OCI-LY1 (cell line): Measurements from ENCODE around the gene CDHR1.

ENCODE experiments used
- H2AFZ ChIP-seq: fragments of 200-600 bp; sonication (generic), shearing (Covaris generic); 2 replicates; pipeline ENCODE4 v1.6.0; 2014; ENCODE audit warnings: antibody characterized with exemption, mild to moderate bottlenecking, low read length
- H3F3A ChIP-seq: fragments of 200-600 bp; sonication (generic), shearing (Covaris generic); 2 replicates; pipeline ENCODE4 v1.6.0; 2014; ENCODE audit warnings: mild to moderate bottlenecking, antibody characterized with exemption, low read length, moderate library complexity; ENCODE audit not compliant: insufficient read depth
- H3K27ac ChIP-seq: fragments of 200-600 bp; sonication (generic); 2 replicates; pipeline ENCODE4 v1.5.1; 2014; ENCODE audit warnings: low read length, mixed run types, mild to moderate bottlenecking, low read depth; ENCODE audit not compliant: poor library complexity, severe bottlenecking
- H3K27me3 ChIP-seq: fragments of 200-600 bp; sonication (generic); 2 replicates; pipeline ENCODE4 v1.6.0; 2014; ENCODE audit warnings: antibody characterized with exemption, mild to moderate bottlenecking, low read length, moderate library complexity; ENCODE audit not compliant: insufficient read depth
- H3K36me3 ChIP-seq: fragments of 200-600 bp; sonication (generic); 2 replicates; pipeline ENCODE4 v1.6.1; 2014; ENCODE audit warnings: mild to moderate bottlenecking, antibody characterized with exemption, low read length, moderate library complexity, mixed read lengths; ENCODE audit not compliant: insufficient read depth
- H3K4me1 ChIP-seq: fragments of 200-600 bp; sonication (generic); 2 replicates; pipeline ENCODE4 v1.5.1; 2014; ENCODE audit warnings: mild to moderate bottlenecking, low read length, moderate library complexity; ENCODE audit not compliant: insufficient read depth, severe bottlenecking
- H3K4me2 ChIP-seq: fragments of 200-600 bp; sonication (generic), shearing (Covaris generic); 2 replicates; pipeline ENCODE4 v1.6.1; 2014; ENCODE audit warnings: low read length
- H3K4me3 ChIP-seq: fragments of 200-600 bp; sonication (generic); 2 replicates; pipeline ENCODE4 v1.5.1; 2014; ENCODE audit warnings: low read length, low read depth, mild to moderate bottlenecking, mixed read lengths; ENCODE audit not compliant: poor library complexity, severe bottlenecking
- H3K79me2 ChIP-seq: fragments of 200-600 bp; shearing (Covaris generic); 2 replicates; pipeline ENCODE4 v1.6.1; 2016; ENCODE audit warnings: mixed run types, low read length, mixed read lengths; ENCODE audit not compliant: insufficient read depth
- H3K9ac ChIP-seq: fragments of 200-600 bp; sonication (generic), shearing (Covaris generic); 2 replicates; pipeline ENCODE4 v1.6.1; 2014; ENCODE audit warnings: mild to moderate bottlenecking, low read length, mixed read lengths
- H3K9me2 ChIP-seq: fragments of 200-600 bp; sonication (generic), shearing (Covaris generic); 2 replicates; pipeline ENCODE4 v1.6.1; 2014; ENCODE audit warnings: low read depth, mild to moderate bottlenecking, low read length, mixed read lengths
- H3K9me3 ChIP-seq: fragments of 200-600 bp; shearing (Covaris generic); 2 replicates; pipeline ENCODE4 v1.6.1; 2014; ENCODE audit warnings: low read length, mixed read lengths
- H4K20me1 ChIP-seq: fragments of 200-600 bp; sonication (generic), shearing (Covaris generic); 2 replicates; pipeline ENCODE4 v1.6.0; 2016; ENCODE audit warnings: mild to moderate bottlenecking, low read length; ENCODE audit not compliant: insufficient read depth
- CTCF ChIP-seq: fragments of 200-600 bp; sonication (generic), shearing (Covaris generic); IDR thresholded peaks from 2 replicates; pipeline ENCODE4 v1.5.1; 2017; ENCODE audit warnings: mild to moderate bottlenecking, antibody characterized with exemption, low read length, moderate library complexity, mixed read lengths
- EZH2 ChIP-seq: fragments of 200-600 bp; sonication (generic), shearing (Covaris generic); IDR thresholded peaks from 2 replicates; pipeline ENCODE4 v1.8.0; 2017; ENCODE audit warnings: borderline replicate concordance, mixed run types, mild to moderate bottlenecking, antibody characterized with exemption, low read length, moderate library complexity, mixed read lengths

Gene CDHR1

GRCh38 chr10:84181631-84182030 lies 12.7 kb upstream of the CDHR1 start:
- no peaks in the 10 kb centered on the region for H3K9me2 ChIP-seq
- TF ChIP-seq EZH2 (no peak), CTCF (no peak)
- no peak overlapping the region for H3K4me2 ChIP-seq
- H4K20me1 ChIP-seq, result no peaks in the 10 kb centered on the region
- H3K79me2 ChIP-seq, result no peaks in the 10 kb centered on the region
- H3K4me1 ChIP-seq, result peaks cover 39% of the 10 kb centered on the region
- H3K4me3 ChIP-seq, result no peak overlapping the region
- no peaks in the 10 kb centered on the region for H3K36me3 ChIP-seq
- H3K27ac ChIP-seq, result no peak overlapping the region
- no peaks in the 10 kb centered on the region for H3F3A ChIP-seq
- no peaks in the 10 kb centered on the region for H3K27me3 ChIP-seq
- no peak overlapping the region for H2AFZ ChIP-seq
- H3K9me3 ChIP-seq, result no peaks in the 10 kb centered on the region
- H3K9ac ChIP-seq, result no peak overlapping the region

- H3K27ac ChIP-seq, result no peak overlapping the region
- H2AFZ ChIP-seq, result no peak overlapping the region
- H4K20me1 ChIP-seq, result no peaks in the 10 kb centered on the region
Observed at GRCh38 chr10:84184517-84184916, 9.8 kb upstream of the CDHR1 start.

GRCh38 chr10:84185526-84186175 lies 8.7 kb upstream of the CDHR1 start:
- Histone ChIP-seq H3K36me3 (no peaks in the 10 kb centered on the region), H3K79me2 (no peaks in the 10 kb centered on the region), H3K4me2 (no peak overlapping the region), H4K20me1 (no peaks in the 10 kb centered on the region), H3K9me3 (no peaks in the 10 kb centered on the region), H3K27ac (no peak overlapping the region), H2AFZ (no peak overlapping the region), H3K4me3 (no peak overlapping the region), H3K9ac (no peak overlapping the region), H3K9me2 (no peaks in the 10 kb centered on the region), H3K27me3 (no peaks in the 10 kb centered on the region), H3F3A (no peaks in the 10 kb centered on the region), H3K4me1 (peaks cover 9% of the 10 kb centered on the region)
- TF ChIP-seq EZH2, result no peak
- no peak for TF ChIP-seq CTCF

More at GRCh38 chr10:84184517-84184916, 9.8 kb upstream of the CDHR1 start:
- no peaks in the 10 kb centered on the region for H3K9me2 ChIP-seq
- no peak overlapping the region for H3K4me2 ChIP-seq
- H3K9me3 ChIP-seq, result no peaks in the 10 kb centered on the region
- H3K36me3 ChIP-seq, result no peaks in the 10 kb centered on the region
- H3K79me2 ChIP-seq, result no peaks in the 10 kb centered on the region
- TF ChIP-seq CTCF (no peak), EZH2 (no peak)
- H3K4me1 ChIP-seq, result peaks cover 12% of the 10 kb centered on the region
- H3K4me3 ChIP-seq, result no peak overlapping the region
- no peaks in the 10 kb centered on the region for H3K27me3 ChIP-seq
- no peaks in the 10 kb centered on the region for H3F3A ChIP-seq
- no peak overlapping the region for H3K9ac ChIP-seq
